NT2/D1 (cell line): Measurements from ENCODE around the gene PTPN12.
"Not testable (repeated sequence)": the region's sequence is repeated elsewhere in the genome, so short reads cannot be mapped to it uniquely, and the experiment has no call there.

ENCODE experiments used
- DNase-seq: peaks from one replicate; pipeline ENCODE4 v3.0.0-alpha.2; 2011; ENCODE audit warnings: low read depth, low spot score
- H3K27me3 ChIP-seq: 2 replicates; pipeline ENCODE4 v1.6.0; 2011; ENCODE audit warnings: mild to moderate bottlenecking; ENCODE audit not compliant: insufficient read length, insufficient read depth
- H3K36me3 ChIP-seq: 2 replicates; pipeline ENCODE4 v1.6.1; 2011; ENCODE audit warnings: mild to moderate bottlenecking, low read length, mixed read lengths; ENCODE audit not compliant: insufficient read depth, insufficient read length
- H3K4me1 ChIP-seq: 2 replicates; pipeline ENCODE4 v1.5.1; 2011; ENCODE audit not compliant: insufficient read depth, insufficient read length
- H3K4me3 ChIP-seq: 2 replicates; pipeline ENCODE4 v1.5.1; 2011; ENCODE audit warnings: low read depth; ENCODE audit not compliant: insufficient read length
- H3K9ac ChIP-seq: 2 replicates; pipeline ENCODE4 v1.6.0; 2011; ENCODE audit warnings: low read depth; ENCODE audit not compliant: insufficient read length
- H3K9me3 ChIP-seq: 2 replicates; pipeline ENCODE4 v1.5.1; 2011; ENCODE audit warnings: mild to moderate bottlenecking, low read length; ENCODE audit not compliant: insufficient read depth
- SUZ12 ChIP-seq: IDR thresholded peaks from 2 replicates; pipeline ENCODE4 v1.6.1; 2011; ENCODE audit not compliant: insufficient read length, insufficient read depth; ENCODE audit errors: extremely low read depth
- YY1 ChIP-seq: IDR thresholded peaks from 2 replicates; pipeline ENCODE4 v1.6.1; 2011; ENCODE audit not compliant: insufficient read length, insufficient read depth
- ZNF274 ChIP-seq: IDR thresholded peaks from 2 replicates; pipeline ENCODE4 v1.6.1; 2011; ENCODE audit warnings: mild to moderate bottlenecking, low read depth, low read length

PTPN12 gene

GRCh38 chr7:77629797-77630196, 92.7 kb downstream of the PTPN12 start:
- Histone ChIP-seq H3K36me3 (peaks cover 44% of the 10 kb centered on the region), H3K9ac (no peak overlapping the region), H3K4me1 (no peaks in the 10 kb centered on the region), H3K9me3 (no peaks in the 10 kb centered on the region), H3K27me3 (no peaks in the 10 kb centered on the region), H3K4me3 (no peak overlapping the region)
- DNase-seq = no peak
- TF ChIP-seq YY1 (no peak), ZNF274 (no peak), SUZ12 (no peak)

- Histone ChIP-seq H3K9me3 (no peaks in the 10 kb centered on the region), H3K36me3 (peaks cover 48% of the 10 kb centered on the region)
- no peak for DNase-seq
Observed at GRCh38 chr7:77631820-77632219, 94.7 kb downstream of the PTPN12 start.

DNA sequence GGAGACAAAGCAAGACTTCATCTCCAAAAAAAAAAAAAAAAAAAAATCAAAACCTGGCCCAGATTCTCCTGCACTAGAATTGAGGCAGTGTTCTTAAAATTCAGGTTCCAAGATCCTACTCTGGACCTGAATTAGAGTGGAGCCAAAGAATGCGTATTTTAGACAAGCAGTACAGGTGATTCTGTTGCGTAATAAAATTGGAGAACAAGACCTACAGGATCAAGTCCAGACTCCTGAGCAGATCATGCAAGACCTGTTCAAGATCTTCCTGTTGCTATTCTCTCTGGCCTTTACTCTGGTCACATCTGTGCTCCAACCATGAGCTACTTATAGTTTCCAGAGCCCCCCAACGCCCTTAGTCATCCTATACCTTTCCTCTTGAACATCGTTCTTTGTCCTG, 107.7 kb downstream of the PTPN12 start:
- DNase-seq = no peak
- no peak for TF ChIP-seq ZNF274
- peaks cover 36% of the 10 kb centered on the region for H3K36me3 ChIP-seq
- no peaks in the 10 kb centered on the region for H3K9me3 ChIP-seq
- no peak overlapping the region for H3K9ac ChIP-seq
- no peaks in the 10 kb centered on the region for H3K27me3 ChIP-seq
- H3K4me1 ChIP-seq = no peaks in the 10 kb centered on the region
- H3K4me3 ChIP-seq = no peak overlapping the region

More at GRCh38 chr7:77631820-77632219, 94.7 kb downstream of the PTPN12 start:
- no peak for TF ChIP-seq YY1
- TF ChIP-seq ZNF274 = no peak
- TF ChIP-seq SUZ12 = no peak
- Histone ChIP-seq H3K9ac (no peak overlapping the region), H3K4me1 (no peaks in the 10 kb centered on the region), H3K4me3 (no peak overlapping the region), H3K27me3 (no peaks in the 10 kb centered on the region)

DNA sequence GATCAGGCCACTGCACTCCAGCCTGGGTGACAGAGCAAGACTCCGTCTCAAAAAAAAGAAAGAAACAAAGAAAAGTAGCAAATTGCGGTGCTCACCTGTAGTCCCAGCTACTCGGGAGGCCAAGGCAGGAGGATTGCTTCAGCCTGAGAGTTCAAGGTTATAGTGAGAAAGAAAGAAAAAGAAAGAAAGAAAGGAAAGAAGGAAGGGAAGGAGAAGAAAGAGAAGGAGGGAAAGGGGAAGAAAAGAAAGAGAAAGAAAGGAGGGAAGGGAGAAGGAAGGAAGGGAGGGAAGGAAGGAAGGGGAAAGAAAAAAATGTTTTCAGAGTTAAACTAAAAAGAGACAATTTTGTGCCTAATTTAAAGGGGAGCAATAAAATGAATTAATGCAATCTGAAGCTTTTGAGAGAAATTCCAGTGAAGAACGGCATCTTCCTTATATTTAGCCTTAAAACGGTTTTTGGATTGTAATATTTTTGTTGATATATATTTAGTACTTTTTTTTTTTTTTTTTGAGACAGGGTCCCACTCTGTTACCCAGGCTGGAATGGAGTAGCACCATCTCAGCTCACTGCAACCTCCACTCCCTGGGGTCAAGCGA, 111.7 kb downstream of the PTPN12 start:
- DNase-seq = no peak
- Histone ChIP-seq H3K9me3 (no peaks in the 10 kb centered on the region), H3K36me3 (peaks cover 17% of the 10 kb centered on the region), H3K4me3 (no peak overlapping the region), H3K9ac (no peak overlapping the region), H3K4me1 (no peaks in the 10 kb centered on the region), H3K27me3 (no peaks in the 10 kb centered on the region)
- no peak for TF ChIP-seq SUZ12
- no peak for TF ChIP-seq YY1
- no peak for TF ChIP-seq ZNF274

DNA sequence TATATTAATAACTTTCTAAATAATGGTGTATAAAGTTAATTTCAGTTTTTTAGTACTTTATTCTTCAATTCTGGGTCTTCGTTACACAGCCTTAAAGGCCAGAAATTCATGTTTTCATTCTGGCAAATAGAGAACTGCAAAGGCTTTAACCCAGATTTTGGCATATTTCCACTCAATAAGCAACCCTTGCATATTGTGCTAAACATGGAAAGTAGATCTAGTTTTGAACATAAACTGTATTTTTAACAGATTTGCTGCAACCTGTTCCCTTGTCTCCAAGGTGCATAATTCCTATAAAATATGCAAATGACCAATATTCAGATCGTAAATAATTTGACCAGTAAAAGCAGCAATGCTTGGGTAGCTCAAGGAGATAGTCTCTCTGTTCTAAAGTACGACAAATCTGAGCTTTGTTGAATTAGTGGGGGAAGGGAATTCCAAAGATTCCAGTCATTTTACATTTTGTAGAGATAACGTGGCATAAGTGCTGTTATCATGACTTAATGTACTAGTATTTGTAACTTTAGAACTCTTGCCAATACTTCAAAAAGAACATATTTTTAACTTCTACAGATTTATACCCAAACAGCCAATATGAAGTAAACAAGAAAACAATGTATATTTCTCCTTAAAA, 112.7 kb downstream of the PTPN12 start:
- Histone ChIP-seq H3K36me3 (peaks cover 16% of the 10 kb centered on the region), H3K9ac (no peak overlapping the region), H3K4me3 (no peak overlapping the region), H3K9me3 (no peaks in the 10 kb centered on the region), H3K4me1 (no peaks in the 10 kb centered on the region), H3K27me3 (no peaks in the 10 kb centered on the region)
- TF ChIP-seq SUZ12 = no peak
- TF ChIP-seq YY1 = no peak
- TF ChIP-seq ZNF274 = no peak
- DNase-seq = no peak

GRCh38 chr7:77651575-77652162, 114.6 kb downstream of the PTPN12 start:
- no peak for DNase-seq
- TF ChIP-seq ZNF274 = no peak
- TF ChIP-seq SUZ12 = no peak
- TF ChIP-seq YY1 = no peak
- no peaks in the 10 kb centered on the region for H3K27me3 ChIP-seq

GRCh38 chr7:77652826-77653225, 115.7 kb downstream of the PTPN12 start:
- not testable (repeated sequence) for DNase-seq, H3K4me1 ChIP-seq, H3K4me3 ChIP-seq, H3K9ac ChIP-seq, H3K9me3 ChIP-seq, H3K27me3 ChIP-seq
- peaks cover 26% of the 10 kb centered on the region for H3K36me3 ChIP-seq

More at GRCh38 chr7:77651575-77652162, 114.6 kb downstream of the PTPN12 start:
- Histone ChIP-seq H3K4me3 (no peak overlapping the region), H3K9me3 (no peaks in the 10 kb centered on the region), H3K4me1 (no peaks in the 10 kb centered on the region), H3K9ac (no peak overlapping the region), H3K36me3 (peaks cover 23% of the 10 kb centered on the region)
